Mucosa of descending colon (tissue), 3 donors: ENCODE data around the gene PAPOLG. TPM values are rescaled to one million over a fixed set of nuclear protein-coding genes. Genes with fewer than 3 reads are reported as not detected.

Experiments used
- ATAC-seq: fragments of 200-7000 bp; cut with Tn5 transposase; one replicate; pipeline ENCODE4 v1.9.1; 2020; ENCODE audit warnings: mild to moderate bottlenecking, moderate library complexity
- DNase-seq, 3 donors: peaks; one replicate each; pipeline ENCODE4 v3.0.0-alpha.2; 2020
- H3K36me3 ChIP-seq: fragments of 200-600 bp; one replicate; pipeline ENCODE4 v1.8.0; 2021; ENCODE audit warnings: low read depth, mild to moderate bottlenecking
- H3K4me1 ChIP-seq: fragments of 200-600 bp; one replicate; pipeline ENCODE4 v1.8.0; 2021; ENCODE audit warnings: low read depth, mild to moderate bottlenecking
- H3K4me3 ChIP-seq: fragments of 200-600 bp; one replicate; pipeline ENCODE4 v1.8.0; 2021; ENCODE audit warnings: mild to moderate bottlenecking
- H3K9me3 ChIP-seq: fragments of 200-600 bp; one replicate; pipeline ENCODE4 v1.8.0; 2021; ENCODE audit warnings: mild to moderate bottlenecking
- intact Hi-C, 2 donors: fragments of 100-400 bp; cut with DNase I in 1 of 2; cut with micrococcal nuclease in 1 of 2; formaldehyde crosslinking; loops; one replicate each; pipeline versions ENCODE4 v1.11.0 to v1.11.1; 2022; cut with DNase I, micrococcal nuclease
- total RNA-seq, 3 donors: library from RNA; stranded (reverse); fragmentation: NEBNext Ultra II Directional in 2 of 3; extraction: Animal tissue kit (Norgen Biotek cat#: 25700) in 2 of 3; gene quantifications; one replicate each; pipeline versions ENCODE4 v1.2.1 to v1.2.4, GENCODE V29; 2021 to 2023
- TF ChIP-seq, protein P1 (sequence below): fragments of 200-600 bp; IDR thresholded peaks from one replicate; pipeline ENCODE4 v1.8.0; 2022; ENCODE audit warnings: antibody characterized with exemption, mild to moderate bottlenecking
- donor health status: DM: no; HTN: no; CAD: no; lungs with moderate emphysema.
- donor health status: DM: no; HTN: no; CAD: no.
- donor health status: DM: no; HTN: yes; CAD: no.

PAPOLG gene
- total RNA-seq, 3 donors from 2014 or later: 9.1 to 14.5 (median 10.1) TPM

DNA sequence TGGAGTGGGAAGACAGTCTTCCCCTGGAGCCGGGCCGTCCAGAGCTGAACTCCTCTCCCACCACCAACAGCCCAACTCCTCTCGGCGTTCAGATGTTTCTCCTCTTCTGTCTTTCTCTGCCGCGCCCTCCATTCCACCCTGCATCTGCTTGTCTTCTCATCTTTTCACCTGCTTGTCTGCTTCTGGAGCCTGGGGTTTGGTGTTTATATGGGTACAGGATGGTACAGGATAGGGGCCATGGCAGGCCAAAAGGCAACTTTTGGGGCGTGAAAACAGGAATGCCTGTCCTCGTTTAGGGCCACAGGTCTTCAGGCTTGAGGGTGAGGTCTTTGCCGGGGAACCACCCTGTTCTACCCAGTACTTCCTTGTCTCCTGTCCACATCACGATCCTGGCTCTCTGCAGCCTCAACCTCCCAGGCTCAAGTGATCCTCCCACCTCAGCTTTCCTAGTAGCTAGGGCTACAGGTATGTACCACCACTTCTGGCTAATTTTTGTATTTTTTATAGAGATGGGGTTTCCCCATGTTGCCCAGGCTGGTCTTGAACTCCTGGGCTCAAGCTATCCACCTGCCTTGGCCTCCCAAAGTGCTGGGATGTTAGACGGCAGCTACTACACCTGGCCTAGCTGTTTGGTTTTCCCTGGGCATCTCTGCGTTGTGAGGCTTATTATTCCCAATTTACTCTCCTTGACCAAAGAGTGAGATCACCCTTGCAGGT lies 64.5 kb downstream of the PAPOLG start:
- intact Hi-C loops: no loop called here
- H3K4me1 ChIP-seq: no peaks in the 10 kb centered on the region
- TF ChIP-seq, protein P1, sequence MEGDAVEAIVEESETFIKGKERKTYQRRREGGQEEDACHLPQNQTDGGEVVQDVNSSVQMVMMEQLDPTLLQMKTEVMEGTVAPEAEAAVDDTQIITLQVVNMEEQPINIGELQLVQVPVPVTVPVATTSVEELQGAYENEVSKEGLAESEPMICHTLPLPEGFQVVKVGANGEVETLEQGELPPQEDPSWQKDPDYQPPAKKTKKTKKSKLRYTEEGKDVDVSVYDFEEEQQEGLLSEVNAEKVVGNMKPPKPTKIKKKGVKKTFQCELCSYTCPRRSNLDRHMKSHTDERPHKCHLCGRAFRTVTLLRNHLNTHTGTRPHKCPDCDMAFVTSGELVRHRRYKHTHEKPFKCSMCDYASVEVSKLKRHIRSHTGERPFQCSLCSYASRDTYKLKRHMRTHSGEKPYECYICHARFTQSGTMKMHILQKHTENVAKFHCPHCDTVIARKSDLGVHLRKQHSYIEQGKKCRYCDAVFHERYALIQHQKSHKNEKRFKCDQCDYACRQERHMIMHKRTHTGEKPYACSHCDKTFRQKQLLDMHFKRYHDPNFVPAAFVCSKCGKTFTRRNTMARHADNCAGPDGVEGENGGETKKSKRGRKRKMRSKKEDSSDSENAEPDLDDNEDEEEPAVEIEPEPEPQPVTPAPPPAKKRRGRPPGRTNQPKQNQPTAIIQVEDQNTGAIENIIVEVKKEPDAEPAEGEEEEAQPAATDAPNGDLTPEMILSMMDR: no peak
- no peaks in the 10 kb centered on the region for H3K9me3 ChIP-seq
- ATAC-seq (no peak), DNase-seq (no peak)
- H3K4me3 ChIP-seq: no peak overlapping the region
- no peaks in the 10 kb centered on the region for H3K36me3 ChIP-seq

DNA sequence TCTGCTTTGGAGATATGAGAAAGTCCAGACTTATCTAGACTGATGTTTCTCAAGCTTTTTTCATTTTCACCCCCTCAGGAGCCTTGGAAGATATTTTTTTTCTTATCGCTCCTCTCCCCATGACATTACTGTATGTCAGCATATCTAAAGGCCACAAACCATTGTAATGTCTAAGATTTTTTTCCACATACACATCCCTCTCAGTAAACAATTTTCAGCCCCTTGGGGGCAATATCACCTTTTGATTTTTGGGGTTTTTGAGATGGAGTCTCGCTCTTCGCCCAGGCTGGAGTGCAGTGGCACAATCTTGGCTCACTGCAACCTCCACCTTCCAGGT lies 65.0 kb downstream of the PAPOLG start:
- Histone ChIP-seq H3K9me3 (no peaks in the 10 kb centered on the region), H3K4me3 (no peak overlapping the region), H3K36me3 (no peaks in the 10 kb centered on the region), H3K4me1 (no peaks in the 10 kb centered on the region)
- intact Hi-C loops: no loop called here
- TF ChIP-seq, protein P1: no peak
- DNase-seq (no peak), ATAC-seq (no peak)

GRCh38 chr2:60821587-60822302 lies 65.7 kb downstream of the PAPOLG start:
- DNase-seq (no peak), ATAC-seq (no peak)
- no peaks in the 10 kb centered on the region for H3K4me1 ChIP-seq
- intact Hi-C loops: no loop called here
- no peak overlapping the region for H3K4me3 ChIP-seq
- H3K36me3 ChIP-seq: no peaks in the 10 kb centered on the region
- TF ChIP-seq, protein P1: no peak
- no peaks in the 10 kb centered on the region for H3K9me3 ChIP-seq

GRCh38 chr2:60822987-60823386 lies 66.9 kb downstream of the PAPOLG start:
- Histone ChIP-seq H3K4me3 (no peak overlapping the region), H3K9me3 (no peaks in the 10 kb centered on the region), H3K4me1 (no peaks in the 10 kb centered on the region), H3K36me3 (no peaks in the 10 kb centered on the region)
- DNase-seq (no peak), ATAC-seq (no peak)
- intact Hi-C loops: no loop called here
- TF ChIP-seq, protein P1: no peak

DNA sequence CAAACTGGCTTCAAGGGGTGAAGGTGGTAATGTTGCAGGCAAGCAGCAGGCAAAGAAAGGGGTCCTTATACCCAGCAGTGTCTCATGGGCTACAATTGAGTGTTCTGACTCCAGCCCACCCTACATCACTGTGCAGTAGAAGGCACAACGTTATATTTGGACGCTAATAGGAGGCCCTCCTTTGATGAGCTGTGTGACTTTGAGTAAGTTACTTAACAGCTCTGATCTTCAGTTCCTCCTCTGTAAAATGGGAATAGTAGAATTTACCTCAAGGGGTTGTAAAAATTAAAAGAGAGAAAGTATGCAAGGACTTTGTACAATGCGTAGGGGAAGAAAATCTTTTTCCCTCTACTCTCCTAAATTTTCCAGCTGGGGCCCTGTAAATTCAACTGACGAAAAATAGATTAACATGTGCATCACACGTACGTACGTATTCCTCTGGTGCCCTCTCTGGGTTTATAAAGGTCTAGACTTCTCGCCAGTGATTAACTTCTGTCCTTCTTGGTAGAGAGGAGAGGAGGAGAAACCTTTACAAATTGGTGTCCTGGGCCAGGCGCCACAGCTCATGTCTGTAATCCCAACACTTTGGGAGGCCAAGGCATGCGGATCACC lies 67.7 kb downstream of the PAPOLG start:
- DNase-seq (no peak), ATAC-seq (no peak)
- TF ChIP-seq, protein P1: no peak
- Histone ChIP-seq H3K4me1 (no peaks in the 10 kb centered on the region), H3K4me3 (no peak overlapping the region), H3K36me3 (no peaks in the 10 kb centered on the region), H3K9me3 (no peaks in the 10 kb centered on the region)
- intact Hi-C loops: no loop called here
